NOMO-1 treated with dmso at 0.1 percent for 144 hours (cell line): ENCODE results near the gene RBM10.

Experiments
- DNase-seq: peaks from one replicate; lab custom pipeline; 2025; ENCODE audit not compliant: unreplicated experiment; lab: John Stamatoyannopoulos, UW

Gene RBM10

DNA sequence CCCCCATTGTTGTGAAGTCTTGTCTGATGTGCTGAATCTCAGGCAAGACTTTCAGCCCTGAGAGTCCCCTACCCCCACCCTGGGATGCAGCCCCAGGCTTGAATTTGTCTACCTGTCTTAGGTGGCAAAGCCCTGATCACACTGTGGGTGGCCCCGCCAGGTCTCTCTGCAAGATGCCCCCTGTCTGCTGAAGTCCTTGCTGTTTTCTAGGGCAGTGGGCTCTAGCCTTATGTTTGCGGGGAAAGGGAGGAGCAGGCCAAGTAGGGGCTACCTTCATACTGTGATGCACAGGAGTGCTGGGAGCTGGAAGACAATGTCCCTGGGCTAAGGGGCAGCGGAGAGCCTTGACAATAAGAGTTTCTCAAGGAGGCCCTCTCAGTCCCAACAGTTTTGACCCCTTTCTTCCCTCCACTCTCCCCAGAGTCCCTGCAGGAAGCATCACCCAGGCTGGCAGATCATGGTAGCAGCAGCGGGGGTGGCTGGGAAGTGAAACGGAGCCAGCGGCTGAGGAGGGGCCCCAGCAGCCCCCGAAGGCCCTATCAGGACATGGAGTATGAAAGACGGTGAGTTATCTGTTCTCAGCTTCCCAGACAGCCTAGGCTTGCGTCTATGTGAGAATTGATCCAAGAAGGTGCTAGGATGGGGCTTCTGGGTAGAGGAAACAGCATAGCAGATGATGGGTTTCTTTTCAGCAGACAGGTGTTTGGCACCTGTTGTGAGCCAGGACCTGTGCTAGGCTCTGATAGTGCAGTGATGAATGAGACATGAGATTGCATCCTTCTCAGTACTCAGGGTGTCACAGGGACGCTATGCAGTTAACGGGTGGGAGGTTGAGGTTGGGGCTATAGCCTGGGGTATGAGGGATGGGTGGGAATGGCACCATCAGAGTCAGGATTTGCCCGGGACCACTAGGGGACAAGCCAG, 2.2 kb downstream of the RBM10 start:
- DNase-seq: no peak

DNA sequence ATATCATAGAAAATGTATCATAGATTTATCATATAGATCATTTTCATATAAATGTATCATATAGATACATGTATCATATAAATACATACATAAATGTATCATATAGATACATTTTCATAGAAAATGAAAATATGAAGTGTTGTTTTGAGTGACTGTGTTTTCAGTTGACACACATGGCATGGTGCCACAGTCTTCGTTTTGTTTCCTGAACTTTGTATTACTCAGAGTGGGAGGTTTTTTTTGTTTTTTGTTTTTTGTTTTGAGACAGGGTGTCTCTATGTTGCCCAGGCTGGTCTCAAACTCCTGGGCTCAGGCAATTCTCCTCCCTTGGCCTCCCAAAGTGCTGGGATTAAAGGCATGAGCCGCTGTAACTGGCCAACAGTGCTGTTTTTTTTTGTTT, 3.9 kb downstream of the RBM10 start:
- DNase-seq: no peak

DNA sequence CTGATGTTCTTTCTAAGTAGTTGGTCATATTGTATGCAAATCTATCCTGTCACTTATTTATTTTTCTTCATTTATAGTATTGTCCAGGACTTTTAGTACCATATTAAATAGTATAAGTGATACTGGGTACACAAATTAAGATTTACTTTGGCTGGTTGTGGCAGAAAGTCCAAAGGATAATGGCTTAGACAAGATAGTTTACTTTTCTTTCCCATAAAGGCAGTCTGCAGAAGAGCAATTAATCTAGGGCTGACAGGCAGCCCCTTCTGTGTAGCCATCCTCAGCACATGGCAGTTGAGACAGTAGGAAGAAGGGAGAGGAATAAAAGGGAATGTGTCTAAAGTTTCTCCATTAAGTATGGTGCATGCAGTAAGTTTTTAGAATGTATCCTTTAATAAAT, 6.4 kb downstream of the RBM10 start:
- no peak for DNase-seq

DNA sequence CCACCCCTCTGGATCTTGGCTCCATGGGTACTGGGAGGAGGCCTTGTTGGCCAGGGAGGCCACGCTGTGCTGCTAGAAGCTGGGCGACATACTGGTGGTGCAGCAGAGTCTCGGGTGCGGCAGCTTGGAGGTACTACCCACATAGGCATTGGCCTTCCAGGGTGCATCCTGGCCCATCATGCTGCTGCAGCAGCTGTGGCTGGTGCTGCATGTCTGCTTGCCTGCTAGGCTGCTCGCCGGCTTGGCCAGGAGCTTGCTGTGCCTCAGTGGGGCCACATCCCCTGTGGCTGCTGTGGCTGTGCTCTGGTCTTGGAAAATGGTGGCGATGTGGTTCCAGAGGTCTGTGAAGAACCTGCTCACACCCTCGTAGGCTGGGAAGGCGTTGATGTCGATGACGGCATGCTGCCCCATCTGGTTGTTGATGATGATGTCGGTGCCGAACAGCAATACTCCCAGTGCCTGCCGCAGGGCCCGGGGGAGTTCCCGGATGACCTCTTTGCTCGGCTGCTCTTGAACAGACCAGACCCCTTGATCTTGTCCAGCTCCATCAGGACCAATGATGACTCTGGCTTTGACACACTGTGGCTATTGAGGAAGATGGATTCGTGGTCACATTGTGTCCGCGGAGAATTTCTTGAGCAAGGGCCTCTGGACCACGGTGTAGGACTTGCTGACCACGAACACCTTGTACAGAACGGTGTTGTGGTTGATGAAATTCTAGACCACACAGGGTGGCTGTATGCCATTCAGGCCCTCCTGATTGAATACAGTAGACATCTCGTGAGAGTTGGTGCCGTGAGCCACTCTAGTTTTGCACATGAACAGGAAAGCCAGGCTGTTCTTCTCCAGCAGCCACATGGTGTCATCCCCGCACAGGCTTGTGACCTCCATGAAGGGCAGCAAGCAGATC, 11.8 kb downstream of the RBM10 start:
- no peak for DNase-seq

DNA sequence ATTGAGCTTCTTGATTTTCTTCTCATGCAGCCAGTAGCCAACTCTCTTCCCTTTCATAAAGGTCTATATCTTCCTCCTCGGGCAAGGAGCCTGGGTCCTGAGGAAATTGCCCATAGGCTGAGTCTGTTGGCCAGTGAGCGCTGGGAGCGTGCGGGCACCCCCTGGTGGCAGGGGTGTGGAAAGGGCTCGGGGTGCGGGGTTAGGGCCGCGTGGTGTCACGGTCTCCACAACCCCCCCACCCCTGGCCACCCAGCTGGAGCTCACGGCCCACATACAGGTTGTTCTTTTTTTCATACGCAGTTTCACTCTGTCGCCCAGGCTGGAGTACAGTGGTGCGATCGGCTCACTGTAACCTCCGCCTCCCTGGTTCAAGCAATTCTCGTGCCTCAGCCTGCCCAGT, 13.1 kb downstream of the RBM10 start:
- DNase-seq: no peak

DNA sequence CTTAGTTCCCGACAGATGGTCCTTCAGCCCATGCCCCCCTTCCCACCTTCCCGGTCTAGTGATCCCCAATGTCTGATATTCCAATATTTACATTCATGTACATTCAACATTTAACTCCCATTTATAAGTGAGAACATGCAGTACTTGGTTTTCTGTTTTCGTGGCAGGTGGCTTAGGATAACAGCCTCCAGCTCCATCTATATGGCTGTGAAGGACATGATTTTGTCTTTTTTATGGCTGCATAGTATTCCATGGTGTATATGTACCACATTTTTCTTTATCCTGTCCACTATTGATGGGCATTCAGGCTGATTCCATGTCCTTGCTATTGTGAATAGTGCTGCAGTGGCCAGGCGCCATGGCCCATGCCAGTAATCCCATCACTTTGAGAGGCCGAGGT, 13.8 kb downstream of the RBM10 start:
- no peak for DNase-seq

DNA sequence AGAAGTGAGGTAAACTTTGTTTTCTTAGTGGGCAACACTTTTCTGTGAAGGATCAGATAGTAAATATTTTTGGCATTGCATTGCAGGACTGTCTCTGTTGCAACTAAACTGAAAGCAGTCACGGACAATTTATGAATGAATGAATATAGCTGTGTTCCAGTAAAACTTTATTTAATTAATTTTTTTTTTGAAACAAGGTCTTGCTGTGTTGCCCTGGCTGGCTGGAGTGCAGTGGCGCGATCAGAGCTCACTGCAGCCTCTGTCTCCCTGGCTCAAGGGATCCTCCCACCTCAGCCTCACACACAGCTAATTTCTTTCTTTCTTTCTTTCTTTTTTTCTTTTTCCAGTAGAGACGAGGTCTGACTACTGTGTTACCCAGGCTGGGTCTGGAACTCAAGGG, 15.8 kb downstream of the RBM10 start:
- no peak for DNase-seq

DNA sequence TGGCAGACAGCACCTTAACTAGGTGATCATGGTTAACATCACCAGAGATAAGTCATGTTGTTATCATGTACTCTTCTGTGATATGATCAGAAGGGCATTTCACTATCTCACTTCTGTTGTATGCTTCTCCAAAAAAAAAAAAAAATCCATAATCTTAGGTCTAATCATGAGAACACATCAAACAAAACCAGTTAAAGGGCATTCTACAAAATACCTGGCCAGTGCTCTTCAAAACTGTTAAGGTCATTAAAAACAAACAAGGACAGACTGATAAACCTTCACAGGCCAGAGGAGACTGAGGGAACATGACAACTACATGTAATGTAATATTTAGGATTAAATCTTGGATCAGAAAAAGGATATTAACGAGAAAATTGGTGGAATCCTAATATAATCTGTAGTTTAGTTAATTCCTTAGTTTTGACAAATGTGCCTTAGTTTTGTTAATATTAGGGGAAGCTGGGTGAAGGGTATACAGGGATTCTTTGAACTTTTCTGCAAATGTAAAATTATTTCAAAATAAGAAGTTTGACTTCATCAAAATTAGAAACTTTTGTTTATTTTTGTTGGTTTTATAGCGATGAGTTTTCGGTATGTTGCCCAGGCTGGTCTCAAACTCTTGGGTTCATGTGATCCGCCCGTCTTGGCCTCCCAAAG, 18.0 kb downstream of the RBM10 start:
- no peak for DNase-seq

DNA sequence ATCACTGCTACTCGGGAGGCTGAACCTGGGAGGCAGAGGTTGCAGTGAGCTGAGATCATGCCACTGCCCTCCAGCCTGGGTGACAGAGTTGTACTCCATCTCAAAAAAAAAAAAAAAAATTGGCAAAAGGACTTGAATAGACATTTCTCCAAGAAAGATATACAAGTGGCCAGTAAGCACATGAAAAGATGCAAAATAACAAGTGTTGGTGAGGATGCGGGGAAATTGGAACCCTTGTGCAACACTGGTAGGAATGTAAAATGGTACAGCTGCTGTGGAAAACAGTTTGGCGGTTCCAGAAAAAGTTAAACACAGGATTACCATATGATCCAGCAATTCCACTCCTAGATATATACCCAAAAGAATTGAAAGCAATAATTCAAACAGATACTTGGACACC, 19.4 kb downstream of the RBM10 start:
- no peak for DNase-seq

DNA sequence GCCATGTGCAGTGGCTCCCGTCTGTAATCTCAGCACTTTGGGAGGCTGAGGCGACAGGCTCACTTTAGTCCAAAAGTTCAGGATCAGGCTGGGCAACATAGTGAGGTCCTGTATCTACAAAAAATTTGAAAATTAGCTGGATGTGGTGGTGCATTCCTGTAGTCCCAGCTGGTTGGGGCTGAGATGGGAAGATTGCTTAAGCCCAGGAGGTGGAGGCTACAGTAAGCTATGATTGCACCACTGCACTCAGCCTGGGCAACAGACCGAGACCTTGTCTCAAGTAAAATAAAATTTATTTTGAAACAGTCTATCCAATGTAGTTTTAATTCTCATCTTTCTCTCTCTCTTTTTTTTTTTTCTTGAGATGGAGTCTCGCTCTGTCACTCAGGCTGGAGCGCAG, 21.1 kb downstream of the RBM10 start:
- DNase-seq: no peak

DNA sequence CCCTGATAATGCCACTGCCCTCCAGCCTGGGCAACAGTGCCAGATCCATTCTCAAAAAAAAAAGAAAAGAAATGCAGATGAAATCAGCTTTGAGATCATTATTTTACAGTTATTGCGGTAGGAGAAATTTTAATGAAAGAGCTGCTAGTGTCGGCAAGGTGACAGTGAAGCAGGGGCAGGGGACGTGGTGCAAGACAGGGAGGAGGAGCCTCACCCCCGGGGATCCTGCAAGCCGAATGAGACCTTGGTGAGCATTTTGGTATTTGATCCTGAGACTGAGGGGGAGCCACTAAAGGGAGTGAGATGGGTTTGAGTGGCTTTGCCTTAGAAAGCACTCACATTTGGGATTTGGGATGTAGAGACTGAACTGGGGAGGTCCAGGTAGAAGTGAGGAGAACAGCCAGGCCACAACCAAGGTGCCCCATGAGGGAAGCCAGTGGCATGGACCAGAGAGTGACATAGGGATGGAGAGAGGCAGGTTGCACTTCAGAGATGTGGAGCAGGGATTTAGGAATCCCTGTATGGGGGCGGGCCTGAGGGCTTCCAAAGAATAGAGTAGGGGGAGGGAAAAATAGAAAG, 23.6 kb downstream of the RBM10 start:
- no peak for DNase-seq

DNA sequence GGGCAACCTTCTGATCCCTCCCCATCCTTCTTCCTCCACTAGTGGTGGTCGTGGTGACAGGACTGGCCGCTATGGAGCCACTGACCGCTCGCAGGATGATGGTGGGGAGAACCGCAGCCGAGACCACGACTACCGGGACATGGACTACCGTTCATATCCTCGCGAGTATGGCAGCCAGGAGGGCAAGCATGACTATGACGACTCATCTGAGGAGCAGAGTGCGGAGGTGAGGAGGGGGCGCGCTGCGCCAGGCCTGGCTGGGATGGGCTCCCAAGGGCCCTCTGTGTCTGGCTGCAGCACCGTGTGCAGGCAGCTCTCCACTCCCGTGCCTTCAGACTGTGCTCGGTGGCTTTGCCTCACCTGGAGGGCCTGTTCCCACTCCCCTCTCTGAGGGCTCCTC, 24.3 kb downstream of the RBM10 start:
- DNase-seq: no peak

DNA sequence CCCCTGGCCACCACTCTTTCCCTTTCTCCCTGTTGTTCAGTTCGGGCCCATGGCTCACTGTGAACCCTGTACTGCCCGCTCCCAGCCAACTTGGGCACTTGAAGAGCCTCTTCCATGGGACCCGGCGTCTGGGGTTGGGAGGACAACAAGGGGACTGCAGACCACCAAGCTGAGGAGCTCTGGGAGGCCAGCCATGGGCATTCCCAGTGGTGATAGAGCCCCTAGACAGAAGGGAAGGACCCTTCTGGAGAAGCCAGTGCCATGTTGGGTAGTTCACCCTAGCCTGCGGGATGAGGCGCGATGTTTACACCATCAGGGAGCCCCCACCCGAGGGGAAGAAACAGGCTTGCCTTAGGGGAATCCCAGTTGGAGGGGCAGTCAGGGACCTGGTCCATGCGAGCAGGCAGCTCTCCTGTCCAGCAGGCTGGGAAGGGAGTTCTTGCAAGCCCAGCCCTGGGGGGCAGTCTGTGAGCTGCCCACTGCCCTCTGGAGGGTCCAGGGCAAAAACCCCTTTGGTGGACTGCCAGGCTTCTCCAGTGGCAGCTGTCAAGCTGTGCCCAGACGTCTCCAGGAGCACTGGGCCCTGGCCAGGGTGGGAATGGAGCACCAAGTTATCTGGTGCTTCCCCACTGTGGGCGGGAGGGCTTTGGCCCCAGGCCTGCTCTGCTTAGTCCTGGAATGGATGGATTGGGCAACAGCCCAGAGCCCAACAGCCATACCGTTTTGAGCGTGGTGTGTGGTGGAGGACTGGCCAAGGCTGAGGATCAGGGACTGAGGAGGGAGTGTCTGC, 24.9 kb downstream of the RBM10 start:
- DNase-seq: no peak

DNA sequence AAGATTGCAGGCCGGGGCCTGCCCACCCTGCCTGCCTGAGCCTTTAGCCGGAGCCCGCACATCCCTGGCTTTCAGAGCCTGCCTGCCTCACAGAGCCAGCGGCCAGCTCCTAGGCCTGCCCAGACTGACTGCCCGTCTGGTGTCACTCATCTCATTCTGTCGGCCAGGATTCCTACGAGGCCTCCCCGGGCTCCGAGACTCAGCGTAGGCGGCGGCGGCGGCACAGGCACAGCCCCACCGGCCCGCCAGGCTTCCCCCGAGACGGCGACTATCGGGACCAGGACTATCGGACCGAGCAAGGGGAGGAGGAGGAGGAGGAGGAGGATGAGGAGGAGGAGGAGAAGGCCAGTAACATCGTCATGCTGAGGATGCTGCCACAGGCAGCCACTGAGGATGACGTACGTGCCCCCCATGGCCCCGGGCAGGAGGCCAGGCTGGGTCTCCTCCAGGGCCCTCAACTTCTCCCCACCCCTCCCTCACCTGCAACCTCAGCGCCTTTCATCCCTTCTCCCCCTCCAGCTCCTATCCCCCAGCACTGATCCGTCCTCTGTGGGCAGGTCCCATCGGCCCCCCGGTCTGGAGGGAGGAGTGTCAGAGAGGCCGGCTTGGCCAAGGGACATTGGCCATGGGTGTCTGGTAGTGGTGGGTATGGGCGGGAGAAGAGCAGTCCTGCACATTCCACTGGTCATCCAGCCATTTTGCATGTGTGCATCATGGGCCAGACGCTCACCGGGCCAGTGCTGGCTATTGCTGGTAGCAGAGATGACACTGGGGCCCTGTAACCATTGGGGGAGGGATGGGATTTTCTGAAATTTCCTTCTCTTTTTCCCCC, 26.1 kb downstream of the RBM10 start:
- no peak for DNase-seq

DNA sequence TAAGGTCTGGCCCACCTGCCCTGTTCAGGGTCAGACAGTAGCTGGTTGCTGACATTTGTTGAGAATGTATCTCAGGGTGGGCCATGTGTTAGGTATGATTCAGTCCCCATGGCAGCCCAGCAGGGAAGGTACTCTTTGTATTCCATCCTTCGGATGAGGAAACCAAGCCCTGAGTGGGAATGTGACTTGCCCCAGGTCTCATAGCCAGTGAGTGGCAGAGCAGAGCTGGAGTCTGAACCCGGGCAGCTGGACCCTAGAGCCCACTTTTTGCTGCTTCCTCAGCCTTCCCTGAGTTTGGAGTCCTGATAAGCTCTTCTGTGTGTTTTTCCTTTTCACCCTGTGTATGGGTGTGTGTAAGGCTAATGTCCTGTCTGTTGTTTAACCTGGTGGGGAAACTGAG, 27.0 kb downstream of the RBM10 start:
- no peak for DNase-seq

DNA sequence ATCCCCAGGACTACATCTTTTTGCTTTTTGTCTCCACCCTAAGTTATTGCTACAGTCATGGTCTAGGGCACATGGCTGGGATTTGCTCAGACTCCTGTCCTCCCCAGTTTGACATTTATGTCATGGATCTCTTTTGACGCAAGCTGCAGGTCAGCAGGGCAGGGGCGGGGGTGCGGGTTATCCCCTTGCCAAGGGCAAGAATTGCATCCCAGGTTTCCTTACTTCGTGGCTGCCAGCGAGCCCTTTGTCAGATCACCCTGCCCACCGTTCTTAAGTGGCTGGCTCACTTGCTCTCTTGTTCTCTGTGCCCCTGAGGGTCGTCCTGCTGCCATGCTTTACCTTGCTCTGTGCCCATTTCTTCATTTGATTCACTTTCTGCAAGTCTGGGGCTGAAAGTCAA, 27.5 kb downstream of the RBM10 start:
- DNase-seq: no peak

DNA sequence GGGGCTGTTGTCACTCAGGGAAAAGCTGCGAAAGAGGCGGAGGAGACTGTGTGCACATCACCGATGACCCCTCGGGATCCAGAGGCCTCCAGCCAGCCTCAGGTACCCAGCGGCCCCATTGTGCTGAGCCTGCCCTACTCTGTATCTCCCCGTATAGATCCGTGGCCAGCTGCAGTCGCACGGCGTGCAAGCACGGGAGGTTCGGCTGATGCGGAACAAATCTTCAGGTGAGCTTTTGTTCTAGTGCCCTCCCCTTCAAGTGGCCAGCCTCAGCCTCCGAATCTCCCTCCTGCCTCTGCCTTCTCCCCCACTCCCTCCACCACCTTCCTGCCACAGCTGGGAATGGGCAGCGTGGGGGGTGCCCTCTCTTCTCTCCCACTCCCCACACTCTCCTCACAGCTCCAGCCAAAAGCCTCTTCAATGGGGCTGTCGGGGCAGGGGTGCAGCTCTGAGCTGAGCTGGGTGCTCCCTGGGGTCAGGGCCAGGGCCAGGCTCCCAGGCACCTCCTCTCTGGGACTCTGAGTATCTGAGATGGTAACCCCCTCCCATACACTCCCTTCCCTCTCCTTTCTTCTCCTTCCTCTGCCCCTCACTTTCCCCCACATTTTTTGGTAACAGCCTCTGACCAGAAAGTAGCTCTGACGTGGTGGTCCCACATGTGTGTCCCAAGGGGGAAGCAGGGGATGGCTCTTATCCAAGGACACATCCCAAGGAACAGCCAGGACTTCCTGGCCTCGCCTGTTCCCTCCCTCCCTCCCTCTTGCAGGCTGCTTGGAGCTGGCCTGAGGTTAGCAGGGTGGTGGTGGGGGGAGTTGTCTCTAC, 28.2 kb downstream of the RBM10 start:
- DNase-seq: no peak

DNA sequence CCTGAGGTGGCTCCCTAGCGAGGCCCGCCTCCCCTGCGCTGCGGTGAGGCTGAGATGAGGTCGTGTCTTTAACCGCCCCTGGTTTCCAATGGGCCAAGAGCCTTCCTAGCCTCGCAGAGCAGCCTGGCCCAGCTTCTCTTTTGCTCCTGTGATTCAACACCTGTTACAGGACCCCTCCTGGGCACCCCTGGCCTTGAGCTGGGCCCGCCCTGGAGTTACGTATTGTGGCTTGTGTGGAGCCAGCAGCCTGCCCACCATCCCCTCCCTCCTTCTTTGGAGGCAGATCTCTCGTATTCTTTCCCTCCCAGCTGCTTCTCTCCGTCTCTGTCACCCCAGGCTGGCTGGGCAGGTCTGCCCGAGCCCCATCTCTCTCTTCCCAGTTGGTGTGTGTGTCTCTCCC, 29.4 kb downstream of the RBM10 start:
- DNase-seq: no peak
